ENCODE data around the gene PRC1.

The PRC1 gene

GRCh38 chr15:90953947-90954711 lies 40.2 kb downstream of the PRC1 start:
- Histone ChIP-seq H3K27me3 (ENCODE audit: control insufficient read depth, insufficient read depth, low read length) (no peaks in the 10 kb centered on the region), H3K4me3 (ENCODE audit: low read length) (no peak overlapping the region), H3K9ac (ENCODE audit: low read depth, low read length) (peak overlapping the region; percentile 96), H3K4me1 (ENCODE audit: control insufficient read depth, insufficient read depth, low read length) (peaks cover 37% of the 10 kb centered on the region), H3K9me3 (replicated peaks; ENCODE audit: low read length) (no peaks in the 10 kb centered on the region), H3K36me3 (ENCODE audit: insufficient read depth, low read length) (peaks cover 45% of the 10 kb centered on the region), H3K4me2 (ENCODE audit: low read length) (peak overlapping the region; percentile 96)

- H3K27me3 ChIP-seq (ENCODE audit: control insufficient read depth, insufficient read depth, low read length), result no peaks in the 10 kb centered on the region
- H3K4me3 ChIP-seq (ENCODE audit: low read length), result no peak overlapping the region
- no peaks in the 10 kb centered on the region for H3K9me3 ChIP-seq (replicated peaks; ENCODE audit: low read length)
- peaks cover 38% of the 10 kb centered on the region for H3K4me1 ChIP-seq (ENCODE audit: control insufficient read depth, insufficient read depth, low read length)
- peaks cover 53% of the 10 kb centered on the region for H3K36me3 ChIP-seq (ENCODE audit: insufficient read depth, low read length)
- H3K9ac ChIP-seq (ENCODE audit: low read depth, low read length), result no peak overlapping the region
- no peak overlapping the region for H3K4me2 ChIP-seq (ENCODE audit: low read length)
These were observed 41.2 kb downstream of the PRC1 start for GRCh38 chr15:90952901-90953677.

GRCh38 chr15:90950676-90951075 lies 43.7 kb downstream of the PRC1 start:
- Histone ChIP-seq H3K9me3 (replicated peaks; ENCODE audit: low read length) (no peaks in the 10 kb centered on the region), H3K4me3 (ENCODE audit: low read length) (no peak overlapping the region), H3K9ac (ENCODE audit: low read depth, low read length) (no peak overlapping the region), H3K36me3 (ENCODE audit: insufficient read depth, low read length) (peaks cover 73% of the 10 kb centered on the region), H3K4me1 (ENCODE audit: control insufficient read depth, insufficient read depth, low read length) (peaks cover 18% of the 10 kb centered on the region), H3K4me2 (ENCODE audit: low read length) (no peak overlapping the region), H3K27me3 (ENCODE audit: control insufficient read depth, insufficient read depth, low read length) (no peaks in the 10 kb centered on the region)

GRCh38 chr15:90949979-90950675 lies 44.2 kb downstream of the PRC1 start:
- Histone ChIP-seq H3K9ac (ENCODE audit: low read depth, low read length) (no peak overlapping the region), H3K4me1 (ENCODE audit: control insufficient read depth, insufficient read depth, low read length) (peaks cover 13% of the 10 kb centered on the region), H3K4me3 (ENCODE audit: low read length) (no peak overlapping the region), H3K27me3 (ENCODE audit: control insufficient read depth, insufficient read depth, low read length) (no peaks in the 10 kb centered on the region), H3K9me3 (replicated peaks; ENCODE audit: low read length) (no peaks in the 10 kb centered on the region), H3K4me2 (ENCODE audit: low read length) (peak overlapping the region; percentile 19), H3K36me3 (ENCODE audit: insufficient read depth, low read length) (peaks cover 75% of the 10 kb centered on the region)

GRCh38 chr15:90948506-90948905 lies 45.8 kb downstream of the PRC1 start:
- H3K4me2 ChIP-seq (ENCODE audit: low read length), result no peak overlapping the region
- no peaks in the 10 kb centered on the region for H3K9me3 ChIP-seq (replicated peaks; ENCODE audit: low read length)
- no peak overlapping the region for H3K4me3 ChIP-seq (ENCODE audit: low read length)
- H3K27me3 ChIP-seq (ENCODE audit: control insufficient read depth, insufficient read depth, low read length), result no peaks in the 10 kb centered on the region
- H3K9ac ChIP-seq (ENCODE audit: low read depth, low read length), result no peak overlapping the region
- peaks cover 76% of the 10 kb centered on the region for H3K36me3 ChIP-seq (ENCODE audit: insufficient read depth, low read length)
- peaks cover 10% of the 10 kb centered on the region for H3K4me1 ChIP-seq (ENCODE audit: control insufficient read depth, insufficient read depth, low read length)

- Histone ChIP-seq H3K27me3 (ENCODE audit: control insufficient read depth, insufficient read depth, low read length) (no peaks in the 10 kb centered on the region), H3K9ac (ENCODE audit: low read depth, low read length) (no peak overlapping the region), H3K4me1 (ENCODE audit: control insufficient read depth, insufficient read depth, low read length) (peaks cover 10% of the 10 kb centered on the region), H3K36me3 (ENCODE audit: insufficient read depth, low read length) (peaks cover 75% of the 10 kb centered on the region), H3K9me3 (replicated peaks; ENCODE audit: low read length) (no peaks in the 10 kb centered on the region), H3K4me3 (ENCODE audit: low read length) (no peak overlapping the region), H3K4me2 (ENCODE audit: low read length) (no peak overlapping the region)
These were observed 46.6 kb downstream of the PRC1 start for GRCh38 chr15:90947577-90948357.

GRCh38 chr15:90946941-90947576 lies 47.3 kb downstream of the PRC1 start:
- Histone ChIP-seq H3K4me2 (ENCODE audit: low read length) (no peak overlapping the region), H3K4me3 (ENCODE audit: low read length) (no peak overlapping the region), H3K9me3 (replicated peaks; ENCODE audit: low read length) (no peaks in the 10 kb centered on the region), H3K4me1 (ENCODE audit: control insufficient read depth, insufficient read depth, low read length) (peaks cover 10% of the 10 kb centered on the region), H3K36me3 (ENCODE audit: insufficient read depth, low read length) (peaks cover 77% of the 10 kb centered on the region), H3K27me3 (ENCODE audit: control insufficient read depth, insufficient read depth, low read length) (no peaks in the 10 kb centered on the region), H3K9ac (ENCODE audit: low read depth, low read length) (no peak overlapping the region)

- no peak overlapping the region for H3K9ac ChIP-seq (ENCODE audit: low read depth, low read length)
- no peaks in the 10 kb centered on the region for H3K27me3 ChIP-seq (ENCODE audit: control insufficient read depth, insufficient read depth, low read length)
- no peak overlapping the region for H3K4me3 ChIP-seq (ENCODE audit: low read length)
- H3K36me3 ChIP-seq (ENCODE audit: insufficient read depth, low read length), result peaks cover 75% of the 10 kb centered on the region
- no peak overlapping the region for H3K4me2 ChIP-seq (ENCODE audit: low read length)
- peaks cover 10% of the 10 kb centered on the region for H3K4me1 ChIP-seq (ENCODE audit: control insufficient read depth, insufficient read depth, low read length)
- H3K9me3 ChIP-seq (replicated peaks; ENCODE audit: low read length), result no peaks in the 10 kb centered on the region
These were observed 47.8 kb downstream of the PRC1 start for GRCh38 chr15:90946538-90946937.

GRCh38 chr15:90945091-90945490 lies 49.2 kb downstream of the PRC1 start:
- Histone ChIP-seq H3K9me3 (replicated peaks; ENCODE audit: low read length) (no peaks in the 10 kb centered on the region), H3K4me3 (ENCODE audit: low read length) (no peak overlapping the region), H3K36me3 (ENCODE audit: insufficient read depth, low read length) (peaks cover 75% of the 10 kb centered on the region), H3K4me2 (ENCODE audit: low read length) (no peak overlapping the region), H3K27me3 (ENCODE audit: control insufficient read depth, insufficient read depth, low read length) (no peaks in the 10 kb centered on the region), H3K9ac (ENCODE audit: low read depth, low read length) (no peak overlapping the region), H3K4me1 (ENCODE audit: control insufficient read depth, insufficient read depth, low read length) (peaks cover 10% of the 10 kb centered on the region)

- Histone ChIP-seq H3K4me3 (ENCODE audit: low read length) (no peak overlapping the region), H3K9ac (ENCODE audit: low read depth, low read length) (no peak overlapping the region), H3K36me3 (ENCODE audit: insufficient read depth, low read length) (peaks cover 69% of the 10 kb centered on the region), H3K4me2 (ENCODE audit: low read length) (no peak overlapping the region), H3K9me3 (replicated peaks; ENCODE audit: low read length) (no peaks in the 10 kb centered on the region), H3K27me3 (ENCODE audit: control insufficient read depth, insufficient read depth, low read length) (no peaks in the 10 kb centered on the region), H3K4me1 (ENCODE audit: control insufficient read depth, insufficient read depth, low read length) (no peaks in the 10 kb centered on the region)
These were observed 51.8 kb downstream of the PRC1 start for GRCh38 chr15:90942354-90943120.

All from skeletal muscle satellite cell (primary cell).